ENCODE results near the gene SRPX.

Gene SRPX

DNA sequence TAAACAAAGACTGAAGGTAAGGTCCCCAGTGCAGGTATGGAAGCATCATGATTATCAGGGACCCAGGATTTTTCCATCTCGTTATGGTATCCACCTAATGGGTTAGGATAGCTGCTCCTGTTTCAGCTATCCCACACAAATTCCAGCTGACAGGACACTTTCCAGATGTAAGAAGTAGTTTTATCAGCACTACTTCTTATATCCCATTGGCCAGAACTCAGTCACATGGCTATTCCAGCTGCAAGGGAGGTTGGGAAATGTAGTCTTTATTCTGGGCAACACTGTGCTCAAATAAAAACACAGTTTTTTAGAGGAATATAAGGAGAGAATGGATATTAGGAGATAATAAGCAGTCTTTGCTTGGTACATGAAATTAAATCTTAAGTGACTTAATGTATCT lies 96.7 kb downstream of the SRPX start:
- no peaks in the 10 kb centered on the region for H3K36me3 Mint-ChIP-seq
- no peaks in the 10 kb centered on the region for H3K9me3 Mint-ChIP-seq
- no peak overlapping the region for H3K27ac Mint-ChIP-seq
- H3K4me3 Mint-ChIP-seq: no peak overlapping the region
- peaks cover 1% of the 10 kb centered on the region for H3K27me3 Mint-ChIP-seq
- no peaks in the 10 kb centered on the region for H3K4me1 Mint-ChIP-seq

DNA sequence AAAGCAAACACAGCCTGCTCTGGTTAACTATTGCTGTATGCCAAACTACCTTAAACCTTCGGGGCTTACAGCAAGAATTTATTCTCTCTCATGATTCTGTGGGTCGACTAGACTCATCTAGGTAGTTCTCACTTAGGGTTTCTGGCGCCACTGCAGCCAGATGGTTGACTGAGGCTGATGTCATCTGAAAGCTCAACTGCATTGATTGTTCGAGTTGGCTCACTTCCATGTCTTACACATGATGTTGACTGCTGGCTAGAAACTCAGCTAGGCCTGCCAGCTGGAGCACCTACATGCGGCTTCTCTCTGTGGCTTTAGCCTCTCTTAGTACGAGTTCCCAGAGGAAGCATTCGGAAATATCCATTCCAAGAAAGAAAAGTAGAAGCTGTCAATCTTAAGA lies 103.2 kb downstream of the SRPX start:
- H3K27me3 Mint-ChIP-seq: no peaks in the 10 kb centered on the region
- no peaks in the 10 kb centered on the region for H3K36me3 Mint-ChIP-seq
- no peaks in the 10 kb centered on the region for H3K9me3 Mint-ChIP-seq
- H3K27ac Mint-ChIP-seq: no peak overlapping the region
- no peak overlapping the region for H3K4me3 Mint-ChIP-seq
- H3K4me1 Mint-ChIP-seq: no peaks in the 10 kb centered on the region

GRCh38 chrX:38116706-38117105 lies 104.0 kb downstream of the SRPX start:
- no peak overlapping the region for H3K27ac Mint-ChIP-seq
- no peaks in the 10 kb centered on the region for H3K4me1 Mint-ChIP-seq
- no peaks in the 10 kb centered on the region for H3K9me3 Mint-ChIP-seq
- H3K4me3 Mint-ChIP-seq: no peak overlapping the region
- no peaks in the 10 kb centered on the region for H3K36me3 Mint-ChIP-seq
- no peaks in the 10 kb centered on the region for H3K27me3 Mint-ChIP-seq

DNA sequence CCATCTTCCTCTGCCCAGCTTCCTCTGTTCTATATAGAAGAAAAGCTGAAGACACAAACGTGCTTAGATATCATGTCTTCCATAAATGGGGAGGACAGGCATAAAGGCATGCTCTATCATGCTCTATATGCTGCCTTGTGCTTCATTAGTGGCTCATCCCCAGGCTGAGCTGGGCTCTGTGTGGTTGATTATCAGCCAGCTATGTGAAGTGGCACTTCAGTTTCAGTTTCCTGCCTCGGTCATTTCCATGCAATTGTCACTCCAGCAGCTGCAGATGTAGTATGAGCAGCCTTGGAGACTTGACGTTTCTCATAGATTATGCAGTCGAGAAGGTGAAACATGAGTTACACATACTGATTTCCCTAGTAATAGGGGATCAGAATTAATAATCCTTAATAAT lies 108.1 kb downstream of the SRPX start:
- H3K27me3 Mint-ChIP-seq: no peaks in the 10 kb centered on the region
- no peaks in the 10 kb centered on the region for H3K9me3 Mint-ChIP-seq
- H3K4me3 Mint-ChIP-seq: no peak overlapping the region
- no peaks in the 10 kb centered on the region for H3K4me1 Mint-ChIP-seq
- no peaks in the 10 kb centered on the region for H3K36me3 Mint-ChIP-seq
- H3K27ac Mint-ChIP-seq: no peak overlapping the region

- H3K36me3 Mint-ChIP-seq: no peaks in the 10 kb centered on the region
- H3K4me3 Mint-ChIP-seq: no peak overlapping the region
These were observed 109.5 kb downstream of the SRPX start for GRCh38 chrX:38111196-38111595.

DNA sequence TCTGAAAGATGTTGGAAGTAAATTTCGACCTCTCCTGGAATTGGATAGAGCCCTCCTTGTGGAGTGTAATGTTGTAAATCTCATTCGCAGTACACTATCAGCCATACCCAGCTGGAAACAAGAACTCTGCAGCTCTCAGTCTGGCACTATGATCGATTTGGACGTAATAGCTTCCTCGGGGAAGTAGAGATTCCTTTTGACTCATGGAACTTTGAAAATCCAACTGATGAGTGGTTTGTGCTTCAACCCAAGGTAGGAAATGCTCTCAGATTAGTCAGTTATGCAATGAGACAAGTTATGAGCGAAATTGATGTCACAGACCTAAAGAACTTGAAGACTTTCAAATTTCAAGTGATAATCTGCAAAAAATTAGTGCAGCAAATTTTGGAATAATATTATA lies 110.4 kb downstream of the SRPX start:
- Mint-ChIP-seq H3K4me3 (no peak overlapping the region), H3K36me3 (no peaks in the 10 kb centered on the region), H3K4me1 (no peaks in the 10 kb centered on the region), H3K27ac (no peak overlapping the region), H3K9me3 (no peaks in the 10 kb centered on the region), H3K27me3 (no peaks in the 10 kb centered on the region)

More at GRCh38 chrX:38111196-38111595, 109.5 kb downstream of the SRPX start:
- Mint-ChIP-seq H3K27ac (no peak overlapping the region), H3K27me3 (no peaks in the 10 kb centered on the region), H3K9me3 (no peaks in the 10 kb centered on the region), H3K4me1 (no peaks in the 10 kb centered on the region)

DNA sequence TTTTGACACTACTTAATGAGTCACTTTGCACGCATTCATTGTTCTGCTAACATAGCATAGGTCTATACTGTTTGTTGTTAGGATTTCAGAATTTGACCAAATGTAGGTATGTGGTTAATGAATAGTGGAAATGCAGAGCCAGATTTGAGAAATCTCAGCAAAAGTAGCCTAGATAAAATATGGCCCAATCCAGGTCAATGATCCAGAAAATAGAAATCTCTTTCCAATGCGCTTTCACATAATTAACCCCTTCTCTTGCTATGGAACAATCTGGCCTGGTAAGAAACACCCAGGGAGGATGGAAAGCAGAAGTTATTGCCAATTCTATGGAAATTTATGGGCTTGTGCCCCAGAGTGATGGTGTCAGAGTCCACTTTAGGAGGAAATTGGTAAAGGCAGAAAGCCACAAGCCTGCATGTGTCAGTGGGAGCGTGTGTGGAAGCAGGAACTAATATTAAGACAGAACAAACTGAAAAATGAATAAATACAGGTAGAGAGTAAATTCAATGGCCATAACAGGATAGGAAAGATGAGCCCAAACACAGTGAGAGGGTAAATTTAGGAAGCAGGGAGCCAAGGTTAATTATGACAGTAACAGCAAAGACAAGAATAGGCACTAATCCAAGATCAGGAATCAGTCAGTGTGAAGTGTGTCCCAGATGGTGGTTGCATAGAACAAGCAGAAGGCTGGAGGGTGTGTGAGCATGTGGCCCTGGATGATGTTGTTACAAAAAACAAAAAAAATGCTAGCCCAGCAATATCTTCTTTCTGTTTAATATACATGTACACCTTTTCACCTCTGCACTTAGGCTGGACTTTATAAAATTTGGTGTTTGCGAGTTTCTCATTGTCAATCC lies 111.4 kb downstream of the SRPX start:
- H3K4me3 Mint-ChIP-seq: no peak overlapping the region
- no peaks in the 10 kb centered on the region for H3K27me3 Mint-ChIP-seq
- H3K4me1 Mint-ChIP-seq: no peaks in the 10 kb centered on the region
- no peaks in the 10 kb centered on the region for H3K9me3 Mint-ChIP-seq
- no peak overlapping the region for H3K27ac Mint-ChIP-seq
- H3K36me3 Mint-ChIP-seq: no peaks in the 10 kb centered on the region

- Mint-ChIP-seq H3K36me3 (no peaks in the 10 kb centered on the region), H3K27me3 (no peaks in the 10 kb centered on the region), H3K9me3 (no peaks in the 10 kb centered on the region), H3K4me1 (no peaks in the 10 kb centered on the region), H3K27ac (no peak overlapping the region), H3K4me3 (no peak overlapping the region)
These were observed 112.3 kb downstream of the SRPX start for GRCh38 chrX:38108364-38108763.

GRCh38 chrX:38106991-38107655 lies 113.5 kb downstream of the SRPX start:
- no peak overlapping the region for H3K27ac Mint-ChIP-seq
- H3K4me3 Mint-ChIP-seq: no peak overlapping the region
- no peaks in the 10 kb centered on the region for H3K4me1 Mint-ChIP-seq
- no peaks in the 10 kb centered on the region for H3K9me3 Mint-ChIP-seq
- no peaks in the 10 kb centered on the region for H3K27me3 Mint-ChIP-seq
- H3K36me3 Mint-ChIP-seq: no peaks in the 10 kb centered on the region

- Mint-ChIP-seq H3K27me3 (no peaks in the 10 kb centered on the region), H3K4me1 (no peaks in the 10 kb centered on the region), H3K9me3 (no peaks in the 10 kb centered on the region), H3K27ac (no peak overlapping the region), H3K4me3 (no peak overlapping the region), H3K36me3 (no peaks in the 10 kb centered on the region)
These were observed 115.4 kb downstream of the SRPX start for GRCh38 chrX:38105216-38105725.

DNA sequence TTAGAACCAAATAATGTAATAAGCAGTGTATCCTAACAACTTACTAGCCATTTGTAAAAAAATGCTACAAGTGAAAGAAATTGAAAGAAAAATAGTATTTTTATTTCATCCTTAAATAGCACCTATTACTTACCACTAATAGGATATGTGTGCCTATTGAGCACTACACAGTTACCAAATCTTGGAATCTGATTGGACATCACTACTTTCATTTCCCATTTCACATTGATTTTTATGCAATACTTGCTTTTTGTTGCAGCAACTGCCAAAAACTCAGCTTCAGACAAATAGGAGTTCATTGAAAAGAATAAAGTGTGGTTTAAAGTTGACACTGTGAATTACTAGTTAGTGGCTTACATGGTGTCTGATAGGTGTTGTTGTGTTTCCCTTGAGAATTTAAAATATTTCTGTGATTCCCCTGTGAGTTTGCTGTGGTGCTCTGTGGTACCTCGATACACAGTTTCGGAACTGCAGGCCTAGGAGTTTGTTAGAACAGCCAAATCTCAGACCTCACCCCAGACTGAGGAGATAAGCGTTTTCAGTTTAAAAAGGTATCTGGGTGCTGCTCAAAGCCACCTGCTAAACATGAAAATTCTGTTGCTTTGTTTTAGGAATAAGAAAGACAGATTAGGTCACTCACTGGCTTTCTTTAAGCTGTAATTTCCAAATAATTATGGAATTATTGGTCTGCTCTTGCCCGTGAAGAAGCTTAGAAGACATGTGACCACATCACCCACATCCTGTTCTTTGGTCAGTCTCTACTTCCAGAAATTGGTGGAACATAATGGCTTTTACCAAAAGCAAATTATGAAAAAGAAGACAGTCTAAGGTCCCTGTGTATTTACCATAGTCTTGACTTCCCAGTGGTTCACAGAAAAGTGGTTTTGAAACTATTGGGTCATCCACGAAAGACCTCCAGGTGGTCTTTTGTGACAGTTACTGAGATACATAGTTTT lies 116.5 kb downstream of the SRPX start:
- no peak overlapping the region for H3K4me3 Mint-ChIP-seq
- no peaks in the 10 kb centered on the region for H3K4me1 Mint-ChIP-seq
- no peaks in the 10 kb centered on the region for H3K36me3 Mint-ChIP-seq
- H3K27ac Mint-ChIP-seq: no peak overlapping the region
- H3K9me3 Mint-ChIP-seq: no peaks in the 10 kb centered on the region
- no peaks in the 10 kb centered on the region for H3K27me3 Mint-ChIP-seq

GRCh38 chrX:38102875-38103274 lies 117.8 kb downstream of the SRPX start:
- no peaks in the 10 kb centered on the region for H3K36me3 Mint-ChIP-seq
- H3K27ac Mint-ChIP-seq: no peak overlapping the region
- no peaks in the 10 kb centered on the region for H3K4me1 Mint-ChIP-seq
- H3K4me3 Mint-ChIP-seq: no peak overlapping the region
- no peaks in the 10 kb centered on the region for H3K27me3 Mint-ChIP-seq
- H3K9me3 Mint-ChIP-seq: no peaks in the 10 kb centered on the region

GRCh38 chrX:38102240-38102639 lies 118.4 kb downstream of the SRPX start:
- Mint-ChIP-seq H3K4me3 (no peak overlapping the region), H3K4me1 (no peaks in the 10 kb centered on the region), H3K27me3 (no peaks in the 10 kb centered on the region), H3K27ac (no peak overlapping the region), H3K36me3 (no peaks in the 10 kb centered on the region), H3K9me3 (no peaks in the 10 kb centered on the region)

GRCh38 chrX:38099688-38100087 lies 121.0 kb downstream of the SRPX start:
- H3K9me3 Mint-ChIP-seq: no peaks in the 10 kb centered on the region
- no peak overlapping the region for H3K27ac Mint-ChIP-seq
- H3K36me3 Mint-ChIP-seq: no peaks in the 10 kb centered on the region
- no peaks in the 10 kb centered on the region for H3K4me1 Mint-ChIP-seq
- H3K4me3 Mint-ChIP-seq: no peak overlapping the region
- H3K27me3 Mint-ChIP-seq: no peaks in the 10 kb centered on the region

All from activated naive CD4-positive, alpha-beta T cell treated with anti-CD3 and anti-CD28 coated beads, Interleukin-2, amount 50 U/mL, for 24 hours (primary cell).